HG03378 (cell line): ENCODE measurements around the gene TIPARP.
"Not testable (repeated sequence)": the region's sequence is repeated elsewhere in the genome, so short reads cannot be mapped to it uniquely, and the experiment has no call there.

Experiments
- ATAC-seq: cut with Tn5 transposase; IDR thresholded peaks from one replicate; pipeline ENCODE4 v1.9.1; 2021; ENCODE audit warnings: mild to moderate bottlenecking, moderate library complexity; ENCODE audit not compliant: unreplicated experiment

TIPARP gene

GRCh38 chr3:156646958-156647357 lies 27.4 kb upstream of the TIPARP start:
- ATAC-seq, result no peak

GRCh38 chr3:156648086-156648485 lies 26.3 kb upstream of the TIPARP start:
- no peak for ATAC-seq

GRCh38 chr3:156649681-156650080 lies 24.7 kb upstream of the TIPARP start:
- no peak for ATAC-seq

GRCh38 chr3:156652661-156653060 lies 21.7 kb upstream of the TIPARP start:
- not testable (repeated sequence) for ATAC-seq

GRCh38 chr3:156654834-156655233 lies 19.6 kb upstream of the TIPARP start:
- ATAC-seq, result no peak

GRCh38 chr3:156655819-156656550 lies 18.4 kb upstream of the TIPARP start:
- ATAC-seq, result peak; percentile 43

GRCh38 chr3:156657440-156657839 lies 16.9 kb upstream of the TIPARP start:
- ATAC-seq, result no peak

GRCh38 chr3:156657862-156658731 lies 16.3 kb upstream of the TIPARP start:
- ATAC-seq, result no peak

GRCh38 chr3:156658732-156659090 lies 15.7 kb upstream of the TIPARP start:
- no peak for ATAC-seq

- ATAC-seq, result no peak
These were observed 15.1 kb upstream of the TIPARP start for GRCh38 chr3:156659260-156659659.

- ATAC-seq, result peak; percentile 27
These were observed 13.2 kb upstream of the TIPARP start for GRCh38 chr3:156661155-156661554.

- peak; percentile 1 for ATAC-seq
These were observed 10.2 kb upstream of the TIPARP start for GRCh38 chr3:156664011-156664830.

GRCh38 chr3:156664831-156665178 lies 9.6 kb upstream of the TIPARP start:
- ATAC-seq, result peak; percentile 71

GRCh38 chr3:156665291-156665690 lies 9.1 kb upstream of the TIPARP start:
- peak; percentile 4 for ATAC-seq

- ATAC-seq, result no peak
These were observed 8.3 kb upstream of the TIPARP start for GRCh38 chr3:156666073-156666472.

GRCh38 chr3:156668073-156668763 lies 6.2 kb upstream of the TIPARP start:
- no peak for ATAC-seq

- no peak for ATAC-seq
These were observed 4.3 kb upstream of the TIPARP start for GRCh38 chr3:156670077-156670476.

GRCh38 chr3:156670652-156671051 lies 3.7 kb upstream of the TIPARP start:
- no peak for ATAC-seq

- no peak for ATAC-seq
These were observed 701 bp upstream of the TIPARP start for GRCh38 chr3:156673732-156674045.

GRCh38 chr3:156674911-156675829 lies 780 bp downstream of the TIPARP start:
- ATAC-seq, result no peak
